ENCODE results near the gene ATP11A.
"Not testable (repeated sequence)": the region's sequence is repeated elsewhere in the genome, so short reads cannot be mapped to it uniquely, and the experiment has no call there.

The ATP11A gene

DNA sequence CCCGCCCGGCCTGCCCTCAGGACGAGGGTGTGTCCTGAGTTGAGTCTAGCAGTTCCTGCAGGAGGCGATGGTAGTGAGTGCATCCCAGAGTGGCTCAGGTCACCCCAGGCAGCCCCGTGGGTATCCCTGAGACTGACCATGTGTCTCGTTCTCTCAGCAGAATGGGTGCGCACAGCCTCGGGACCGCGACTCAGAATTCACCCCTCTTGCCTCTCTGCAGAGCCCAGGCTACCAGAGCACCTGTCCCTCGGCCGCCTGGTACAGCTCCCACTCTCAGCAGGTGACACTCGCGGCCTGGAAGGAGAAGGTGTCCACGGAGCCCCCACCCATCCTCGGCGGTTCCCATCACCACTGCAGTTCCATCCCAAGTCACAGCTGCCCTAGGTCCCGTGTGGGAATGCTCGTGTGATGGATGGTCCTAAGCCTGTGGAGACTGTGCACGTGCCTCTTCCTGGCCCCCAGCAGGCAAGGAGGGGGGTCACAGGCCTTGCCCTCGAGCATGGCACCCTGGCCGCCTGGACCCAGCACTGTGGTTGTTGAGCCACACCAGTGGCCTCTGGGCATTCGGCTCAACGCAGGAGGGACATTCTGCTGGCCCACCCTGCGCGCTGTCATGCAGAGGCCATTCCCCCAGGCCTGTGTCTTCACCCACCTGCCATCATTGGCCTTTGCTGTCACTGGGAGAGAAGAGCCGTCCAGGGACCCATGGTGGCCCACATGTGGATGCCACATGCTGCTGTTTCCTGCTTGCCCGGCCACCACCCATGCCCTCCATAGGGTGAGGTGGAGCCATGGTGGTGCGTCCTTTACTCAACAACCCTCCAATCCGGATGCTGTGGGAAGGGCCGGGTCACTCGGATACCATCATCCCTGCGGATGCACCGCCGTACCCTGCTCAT, 192.1 kb downstream of the ATP11A start:
- ChIA-PET CTCF (interaction anchor here (1.2 to 2.1 kb wide), 2 partner anchors 8 to 241 kb away, joined by 3 to 4 read pairs; no protein-coding TSS in a partner anchor), POLR2A (no interaction called here)
- TF ChIP-seq, protein P1, sequence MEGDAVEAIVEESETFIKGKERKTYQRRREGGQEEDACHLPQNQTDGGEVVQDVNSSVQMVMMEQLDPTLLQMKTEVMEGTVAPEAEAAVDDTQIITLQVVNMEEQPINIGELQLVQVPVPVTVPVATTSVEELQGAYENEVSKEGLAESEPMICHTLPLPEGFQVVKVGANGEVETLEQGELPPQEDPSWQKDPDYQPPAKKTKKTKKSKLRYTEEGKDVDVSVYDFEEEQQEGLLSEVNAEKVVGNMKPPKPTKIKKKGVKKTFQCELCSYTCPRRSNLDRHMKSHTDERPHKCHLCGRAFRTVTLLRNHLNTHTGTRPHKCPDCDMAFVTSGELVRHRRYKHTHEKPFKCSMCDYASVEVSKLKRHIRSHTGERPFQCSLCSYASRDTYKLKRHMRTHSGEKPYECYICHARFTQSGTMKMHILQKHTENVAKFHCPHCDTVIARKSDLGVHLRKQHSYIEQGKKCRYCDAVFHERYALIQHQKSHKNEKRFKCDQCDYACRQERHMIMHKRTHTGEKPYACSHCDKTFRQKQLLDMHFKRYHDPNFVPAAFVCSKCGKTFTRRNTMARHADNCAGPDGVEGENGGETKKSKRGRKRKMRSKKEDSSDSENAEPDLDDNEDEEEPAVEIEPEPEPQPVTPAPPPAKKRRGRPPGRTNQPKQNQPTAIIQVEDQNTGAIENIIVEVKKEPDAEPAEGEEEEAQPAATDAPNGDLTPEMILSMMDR (IDR thresholded peaks at IDR 0.05; ENCODE audit: insufficient read depth, low read length, missing control alignments) = no peak
- DNase-seq (ENCODE audit: low read depth, low spot score) = no peak
- H3K4me3 ChIP-seq (ENCODE audit: low read depth, low read length) = no peak overlapping the region

DNA sequence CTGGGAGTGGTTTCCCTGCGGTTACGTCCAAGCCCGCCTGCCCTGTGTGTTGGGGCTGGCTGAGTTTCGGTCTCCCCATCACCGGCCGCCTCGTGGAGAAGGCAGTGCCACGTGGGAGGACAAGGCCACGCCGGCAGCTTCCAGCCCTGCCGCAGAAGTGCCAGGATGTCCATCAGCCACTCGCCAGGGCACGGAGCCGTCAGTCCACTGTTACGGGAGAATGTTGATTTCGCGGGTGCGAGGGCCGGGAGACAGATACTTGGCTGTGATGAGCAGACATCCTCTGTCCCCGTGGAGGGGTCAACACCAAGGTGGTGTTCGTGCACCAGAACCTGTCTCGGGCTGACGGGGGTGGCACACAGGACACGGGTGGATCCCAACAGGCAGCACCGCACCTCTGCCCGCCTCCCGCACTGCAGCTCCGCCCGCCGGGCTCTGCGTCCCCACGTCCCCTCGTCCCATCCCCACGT, 192.8 kb downstream of the ATP11A start:
- H3K4me3 ChIP-seq (ENCODE audit: low read depth, low read length) = no peak overlapping the region
- no peak for DNase-seq (ENCODE audit: low read depth, low spot score)
- POLR2A ChIA-PET = no interaction called here
- CTCF ChIA-PET = interaction anchor here (2.1 kb wide), 1 partner anchor 9 kb away, joined by 4 read pairs; no protein-coding TSS in a partner anchor
- TF ChIP-seq, protein P1 (IDR thresholded peaks at IDR 0.05; ENCODE audit: insufficient read depth, low read length, missing control alignments) = no peak

DNA sequence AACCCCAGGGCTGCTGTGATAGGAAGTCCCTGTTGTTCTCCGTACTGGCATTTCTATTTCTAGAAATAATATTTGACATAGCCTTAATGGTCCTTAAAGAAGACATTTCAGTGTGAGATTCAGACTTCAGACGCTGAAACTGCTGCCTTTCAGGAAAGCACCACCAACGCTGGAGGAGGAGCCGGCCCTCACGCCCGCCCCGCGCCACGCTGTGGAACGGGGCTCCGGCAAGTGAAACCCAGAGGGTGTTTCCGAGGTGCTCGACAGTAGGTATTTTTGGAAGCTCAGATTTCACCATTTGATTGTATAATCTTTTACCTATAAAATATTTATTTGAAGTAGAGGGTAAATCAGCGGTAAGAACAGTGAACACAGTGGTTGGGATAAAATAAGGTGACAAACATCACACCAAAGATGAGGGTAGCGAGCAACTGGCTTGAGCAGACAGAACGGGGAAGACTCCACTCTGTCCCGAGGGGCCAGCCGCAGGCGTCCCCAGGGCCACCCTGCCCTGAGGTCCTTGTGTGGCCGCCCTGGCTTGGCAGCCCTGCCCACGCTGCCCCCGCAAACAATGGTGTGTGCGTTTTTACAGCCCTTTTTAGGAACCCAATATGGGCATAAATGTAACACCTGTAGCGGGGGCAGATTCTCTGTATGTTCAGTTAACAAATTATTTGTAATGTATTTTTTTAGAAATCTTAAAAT, 193.6 kb downstream of the ATP11A start:
- no peak for DNase-seq (ENCODE audit: low read depth, low spot score)
- POLR2A ChIA-PET = no interaction called here
- CTCF ChIA-PET = interaction anchor here (0.7 to 2.1 kb wide), 3 partner anchors 9 to 277 kb away, joined by 3 to 4 read pairs (median 3); no protein-coding TSS in a partner anchor
- TF ChIP-seq, protein P1 (IDR thresholded peaks at IDR 0.05; ENCODE audit: insufficient read depth, low read length, missing control alignments) = no peak
- H3K4me3 ChIP-seq (ENCODE audit: low read depth, low read length) = no peak overlapping the region

DNA sequence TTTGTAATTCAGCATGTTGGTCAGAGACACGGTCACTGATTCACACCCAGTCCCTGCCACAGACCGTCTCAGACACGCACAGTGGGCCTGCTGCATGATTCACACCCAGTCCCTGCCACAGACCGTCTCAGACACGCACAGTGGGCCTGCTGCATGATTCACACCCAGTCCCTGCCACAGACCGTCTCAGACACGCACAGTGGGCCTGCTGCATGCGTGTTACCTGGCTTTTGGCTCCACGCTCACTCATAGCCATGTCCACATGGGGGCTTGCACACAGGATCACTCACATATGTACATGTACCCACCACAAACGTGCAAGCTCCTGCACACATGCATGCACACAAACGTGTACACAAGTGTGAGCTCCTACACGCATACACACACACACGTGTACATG, 194.9 kb downstream of the ATP11A start:
- CTCF ChIA-PET = interaction anchor here (3.1 kb wide), 1 partner anchor 10 kb away, joined by 20 read pairs; no protein-coding TSS in a partner anchor
- H3K4me3 ChIP-seq (ENCODE audit: low read depth, low read length); DNase-seq (ENCODE audit: low read depth, low spot score); POLR2A ChIA-PET: not testable (repeated sequence)

DNA sequence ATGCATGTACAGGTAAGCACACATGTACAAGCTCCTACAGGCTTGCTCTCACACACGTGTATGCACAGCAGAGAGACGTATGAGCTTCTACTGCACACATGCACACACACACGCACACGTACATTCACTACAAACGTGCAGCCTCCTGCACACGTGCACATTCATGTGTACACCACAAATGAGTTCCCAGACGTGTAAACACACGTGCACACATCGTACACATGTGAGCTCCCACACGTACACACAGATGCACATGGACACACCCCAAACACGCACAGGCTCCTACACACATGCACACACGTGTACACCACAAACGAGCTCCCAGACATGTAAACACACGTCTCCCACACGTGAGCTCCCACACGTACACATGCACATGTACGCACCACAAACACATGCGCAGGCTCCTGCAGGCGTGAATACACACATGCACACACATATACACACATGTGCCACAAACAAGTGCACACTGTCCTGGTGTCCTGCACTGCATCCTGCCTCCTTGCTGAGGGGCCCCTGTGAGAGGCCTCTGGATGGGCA, 195.5 kb downstream of the ATP11A start:
- H3K4me3 ChIP-seq (ENCODE audit: low read depth, low read length) = no peak overlapping the region
- ChIA-PET CTCF (interaction anchor here (0.9 to 3.1 kb wide), 2 partner anchors 11 to 245 kb away, joined by 3 to 20 read pairs; no protein-coding TSS in a partner anchor), POLR2A (no interaction called here)
- no peak for DNase-seq (ENCODE audit: low read depth, low spot score)
- TF ChIP-seq, protein P1 (IDR thresholded peaks at IDR 0.05; ENCODE audit: insufficient read depth, low read length, missing control alignments) = no peak

DNA sequence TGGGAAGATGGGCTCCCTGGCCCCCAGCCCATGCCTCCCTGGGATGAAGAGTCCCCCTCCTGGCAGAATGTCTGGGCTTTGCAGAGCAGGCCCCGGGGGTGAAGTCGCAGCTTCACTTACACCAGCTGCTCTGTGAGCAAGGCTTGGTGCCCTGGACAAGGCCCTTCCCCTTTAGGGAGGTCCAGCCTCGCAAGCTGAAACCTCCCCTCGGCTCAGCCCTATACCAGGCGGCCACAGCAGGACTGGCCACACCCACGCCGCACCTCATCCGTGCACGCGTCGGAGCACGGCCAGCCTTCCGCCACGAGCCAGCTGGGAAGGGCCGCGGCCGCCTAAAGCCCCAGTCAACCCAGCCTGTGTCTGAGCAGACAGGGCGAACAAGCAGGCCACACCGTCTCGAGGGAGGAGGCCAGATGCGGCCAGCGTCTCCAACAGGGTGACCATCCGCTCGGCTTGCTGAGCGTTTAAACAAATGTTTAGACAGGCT, 196.0 kb downstream of the ATP11A start:
- POLR2A ChIA-PET = no interaction called here
- H3K4me3 ChIP-seq (ENCODE audit: low read depth, low read length) = no peak overlapping the region
- DNase-seq (ENCODE audit: low read depth, low spot score) = no peak
- TF ChIP-seq, protein P1 (IDR thresholded peaks at IDR 0.05; ENCODE audit: insufficient read depth, low read length, missing control alignments) = no peak
- CTCF ChIA-PET = interaction anchor here (0.9 to 3.1 kb wide), 3 partner anchors 12 to 279 kb away, joined by 3 to 20 read pairs (median 7); no protein-coding TSS in a partner anchor

Data from AG04449 (cell line).